SK-N-MC (cell line): ENCODE measurements around the gene DAPK1.

Source experiments
- EZH2 ChIP-seq: fragments of 200-600 bp; sonication (generic); IDR thresholded peaks from one replicate; pipeline ENCODE4 v1.6.1; 2017; ENCODE audit warnings: antibody characterized with exemption
- POLR2AphosphoS5 ChIP-seq: IDR thresholded peaks from 2 replicates; pipeline ENCODE4 v1.6.1; 2012; ENCODE audit warnings: mild to moderate bottlenecking, low read depth, low read length, borderline replicate concordance

DNA sequence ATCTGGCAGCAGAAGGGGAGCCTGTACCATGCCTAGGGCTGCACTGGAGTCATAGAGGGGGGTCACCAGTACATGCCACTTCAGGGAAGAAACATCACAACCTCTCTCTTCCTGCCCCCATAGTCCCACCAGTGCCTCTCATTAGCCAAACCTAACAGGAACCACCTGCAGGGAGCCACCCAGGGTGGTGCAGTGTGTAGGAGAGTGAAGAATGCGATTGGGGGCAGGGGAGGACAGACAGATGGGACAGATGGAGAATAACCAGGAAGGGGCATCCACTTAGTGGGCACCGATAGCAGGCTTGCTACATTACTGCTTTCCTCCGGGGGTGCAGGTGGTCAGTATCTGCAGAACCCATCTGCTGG is 19.2 kb downstream of the DAPK1 start:
- no peak for TF ChIP-seq POLR2AphosphoS5
- TF ChIP-seq EZH2: no peak
